Fibroblast of lung (primary cell): ENCODE data around the gene GAB2. TPM values are rescaled to one million over a fixed set of nuclear protein-coding genes. Genes with fewer than 3 reads are reported as not detected.
A peak's percentile ranks its signal among the peaks of the same experiment; 100 is the strongest.
"Not testable (repeated sequence)": the region's sequence is repeated elsewhere in the genome, so short reads cannot be mapped to it uniquely, and the experiment has no call there.

Experiments used
- DNase-seq, 2 donors: peaks; one replicate each; pipeline versions ENCODE4 v3.0.0 to v3.0.0-alpha.2; 2010; ENCODE audit warnings: low read depth in 2 of 2
- H2AFZ ChIP-seq: 2 replicates; pipeline ENCODE4 v1.5.1; 2012; ENCODE audit warnings: low read length, control low read depth, inconsistent platforms
- H3K27ac ChIP-seq: 2 replicates; pipeline ENCODE4 v1.5.1; 2011; ENCODE audit warnings: low read length, control low read depth; ENCODE audit not compliant: insufficient read depth
- H3K27me3 ChIP-seq: 2 replicates; pipeline ENCODE4 v1.5.1; 2011; ENCODE audit warnings: mild to moderate bottlenecking, low read length; ENCODE audit not compliant: control insufficient read depth, insufficient read depth
- H3K36me3 ChIP-seq: 2 replicates; pipeline ENCODE4 v1.5.1; 2011; ENCODE audit warnings: low read length; ENCODE audit not compliant: control insufficient read depth, insufficient read depth
- H3K4me1 ChIP-seq: 2 replicates; pipeline ENCODE4 v1.5.1; 2011; ENCODE audit warnings: low read length; ENCODE audit not compliant: control insufficient read depth, insufficient read depth; ENCODE audit errors: extremely low read depth
- H3K4me2 ChIP-seq: 2 replicates; pipeline ENCODE4 v1.5.1; 2011; ENCODE audit warnings: low read length, control low read depth; ENCODE audit not compliant: insufficient read depth; ENCODE audit errors: extremely low read depth
- H3K4me3 ChIP-seq, 4 experiments: fragments of 200-600 bp in 1 of 4; sonication (generic) in 1 of 4; replicated peaks in 1 of 4; 2 replicates each; pipeline ENCODE4 v1.5.1; 2011 to 2016; ENCODE audit warnings: low read length in 4 of 4, low read depth in 3 of 4, mild to moderate bottlenecking in 3 of 4, control low read depth in 2 of 4, inconsistent platforms in 1 of 4, mixed read lengths in 1 of 4; ENCODE audit not compliant: insufficient read depth in 1 of 4; ENCODE audit errors: control extremely low read depth in 1 of 4
- H3K79me2 ChIP-seq: 2 replicates; pipeline ENCODE4 v1.5.1; 2012; ENCODE audit warnings: mild to moderate bottlenecking, low read length, inconsistent platforms; ENCODE audit not compliant: control insufficient read depth, insufficient read depth
- H3K9ac ChIP-seq: 2 replicates; pipeline ENCODE4 v1.5.1; 2011; ENCODE audit warnings: mild to moderate bottlenecking, low read length, control low read depth; ENCODE audit not compliant: insufficient read depth
- H3K9me3 ChIP-seq: 2 replicates; pipeline ENCODE4 v1.5.1; 2012; ENCODE audit warnings: low read depth, low read length; ENCODE audit not compliant: control insufficient read depth, insufficient read depth
- H4K20me1 ChIP-seq: 2 replicates; pipeline ENCODE4 v1.5.1; 2011; ENCODE audit warnings: low read length; ENCODE audit not compliant: control insufficient read depth, insufficient read depth; ENCODE audit errors: extremely low read depth
- EZH2 ChIP-seq: IDR thresholded peaks from 2 replicates; pipeline ENCODE4 v1.5.1; 2012; ENCODE audit warnings: low read length, control low read depth, mild to moderate bottlenecking; ENCODE audit errors: missing control alignments
- polyA plus RNA-seq, 2 donors: library from polyadenylated mRNA; depleted of rRNA in 1 of 2; stranded (reverse) in 1 of 2; unstranded in 1 of 2; fragments of >200 nt; gene quantifications; 2 replicates each; pipeline ENCODE4 v1.2.1, GENCODE V29; 2011 to 2012; ENCODE audit warnings: missing spikeins in 1 of 2
- total RNA-seq: library from RNA; depleted of rRNA; stranded (reverse); fragments of >200 nt; gene quantifications from 2 replicates; pipeline ENCODE4 v1.2.1, GENCODE V29; 2014
- TF ChIP-seq, protein P1 (sequence below), 2 donors: IDR thresholded peaks in 1 of 2; conservative IDR thresholded peaks in 1 of 2; 1 replicate in 1 of 2; 2 replicates in 1 of 2; pipeline ENCODE4 v1.5.1; 2011 to 2012; ENCODE audit warnings: low read length in 2 of 2, control low read depth in 1 of 2, inconsistent platforms in 1 of 2, low read depth in 1 of 2, mild to moderate bottlenecking in 1 of 2

Gene GAB2
- total and polyA plus RNA-seq, 2 donors (not counting 1 experiment from before 2014, with no cell fraction given) = 7.1 to 14.0 TPM

DNA sequence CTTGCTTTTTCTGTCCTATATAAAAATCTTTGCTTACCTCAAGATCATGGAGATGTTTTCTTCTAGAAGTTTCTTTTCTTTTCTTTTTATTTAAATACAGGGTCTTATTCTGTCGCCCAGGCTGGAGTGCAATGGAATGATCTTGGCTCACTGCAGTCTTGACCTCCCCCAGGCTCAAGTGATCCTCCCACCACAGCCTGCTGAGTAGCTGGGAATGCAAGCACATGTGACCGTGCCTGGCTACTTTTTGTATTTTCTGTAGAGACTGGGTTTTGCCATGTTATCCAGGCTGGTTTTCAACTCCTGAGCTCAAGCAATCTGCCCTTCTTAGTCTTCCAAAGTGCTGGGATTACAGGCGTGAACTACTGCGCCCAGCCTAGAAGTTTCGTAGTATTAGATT lies 183.6 kb downstream of the GAB2 start:
- Histone ChIP-seq H2AFZ (no peak overlapping the region), H3K36me3 (no peaks in the 10 kb centered on the region), H3K27ac (no peak overlapping the region), H3K9me3 (no peaks in the 10 kb centered on the region), H3K27me3 (no peaks in the 10 kb centered on the region), H3K79me2 (no peaks in the 10 kb centered on the region), H3K4me2 (no peak overlapping the region), H3K9ac (no peak overlapping the region), H4K20me1 (no peaks in the 10 kb centered on the region), H3K4me3 (no peak overlapping the region), H3K4me1 (no peaks in the 10 kb centered on the region)
- TF ChIP-seq, protein P1, sequence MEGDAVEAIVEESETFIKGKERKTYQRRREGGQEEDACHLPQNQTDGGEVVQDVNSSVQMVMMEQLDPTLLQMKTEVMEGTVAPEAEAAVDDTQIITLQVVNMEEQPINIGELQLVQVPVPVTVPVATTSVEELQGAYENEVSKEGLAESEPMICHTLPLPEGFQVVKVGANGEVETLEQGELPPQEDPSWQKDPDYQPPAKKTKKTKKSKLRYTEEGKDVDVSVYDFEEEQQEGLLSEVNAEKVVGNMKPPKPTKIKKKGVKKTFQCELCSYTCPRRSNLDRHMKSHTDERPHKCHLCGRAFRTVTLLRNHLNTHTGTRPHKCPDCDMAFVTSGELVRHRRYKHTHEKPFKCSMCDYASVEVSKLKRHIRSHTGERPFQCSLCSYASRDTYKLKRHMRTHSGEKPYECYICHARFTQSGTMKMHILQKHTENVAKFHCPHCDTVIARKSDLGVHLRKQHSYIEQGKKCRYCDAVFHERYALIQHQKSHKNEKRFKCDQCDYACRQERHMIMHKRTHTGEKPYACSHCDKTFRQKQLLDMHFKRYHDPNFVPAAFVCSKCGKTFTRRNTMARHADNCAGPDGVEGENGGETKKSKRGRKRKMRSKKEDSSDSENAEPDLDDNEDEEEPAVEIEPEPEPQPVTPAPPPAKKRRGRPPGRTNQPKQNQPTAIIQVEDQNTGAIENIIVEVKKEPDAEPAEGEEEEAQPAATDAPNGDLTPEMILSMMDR (conservative IDR thresholded peaks at IDR 0.05 in 1 of 2, IDR thresholded peaks at IDR 0.05 in 1 of 2; ENCODE audit: low read depth in 1 of 2, low read length in 2 of 2) = no peak
- no peak for TF ChIP-seq EZH2
- no peak for DNase-seq

DNA sequence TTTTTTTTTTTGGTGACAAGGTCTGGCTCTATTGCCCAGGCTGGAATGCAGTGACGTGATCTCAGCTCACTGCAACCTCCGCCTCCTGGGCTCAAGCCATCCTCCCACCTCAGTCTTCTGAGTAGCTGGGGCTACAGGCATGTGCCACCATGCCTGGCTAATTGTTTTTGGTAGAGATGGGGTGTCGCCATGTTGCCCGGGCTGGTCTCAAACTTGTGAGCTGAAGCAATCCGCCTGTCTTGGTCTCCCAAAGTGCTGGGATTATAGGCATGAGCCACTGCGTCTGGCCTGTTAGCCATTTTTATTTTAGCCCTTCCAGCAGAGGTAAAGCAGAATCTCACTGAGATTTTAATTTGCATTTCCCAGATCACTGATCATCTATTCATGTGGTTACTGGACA lies 184.6 kb downstream of the GAB2 start:
- DNase-seq, H3K27ac ChIP-seq, H3K4me2 ChIP-seq, H3K79me2 ChIP-seq, H3K4me1 ChIP-seq, H3K9me3 ChIP-seq, H3K4me3 ChIP-seq, H3K36me3 ChIP-seq, H3K9ac ChIP-seq, H4K20me1 ChIP-seq, H2AFZ ChIP-seq, H3K27me3 ChIP-seq: not testable (repeated sequence)

DNA sequence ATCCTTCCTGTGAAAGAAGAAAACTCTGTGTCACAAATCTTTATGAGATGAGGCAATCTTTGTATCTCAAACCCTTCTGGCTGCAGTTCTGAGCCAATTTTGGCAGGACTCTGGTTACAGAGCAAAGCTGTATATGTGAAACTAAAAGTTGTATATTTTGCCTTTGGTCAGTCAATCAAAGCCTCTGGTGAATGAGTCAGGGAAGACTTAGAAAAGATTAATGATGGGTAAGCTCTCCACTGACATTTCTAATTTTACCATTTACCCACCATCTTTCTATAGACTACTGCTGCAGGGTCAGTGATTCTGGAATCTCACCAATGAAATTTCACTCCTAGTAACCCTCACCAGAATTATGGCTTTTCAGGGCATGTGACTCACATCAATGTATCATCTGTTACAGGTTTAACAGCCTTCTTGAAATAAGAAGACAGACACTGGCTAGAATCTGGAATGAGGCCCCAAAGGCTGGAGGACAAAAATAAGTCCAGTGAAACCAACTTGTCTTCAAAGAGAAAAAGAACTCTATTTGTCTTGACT lies 185.6 kb downstream of the GAB2 start:
- DNase-seq = peak; percentile 80 to 88
- H3K9me3 ChIP-seq = no peaks in the 10 kb centered on the region
- no peaks in the 10 kb centered on the region for H3K27me3 ChIP-seq
- TF ChIP-seq EZH2 = no peak
- TF ChIP-seq, protein P1 (conservative IDR thresholded peaks at IDR 0.05 in 1 of 2, IDR thresholded peaks at IDR 0.05 in 1 of 2; ENCODE audit: low read depth in 1 of 2, low read length in 2 of 2) = no peak
- H3K36me3 ChIP-seq = no peaks in the 10 kb centered on the region
- H3K4me1 ChIP-seq = no peaks in the 10 kb centered on the region
- H2AFZ ChIP-seq = no peak overlapping the region
- H3K27ac ChIP-seq = no peak overlapping the region
- no peak overlapping the region for H3K4me3 ChIP-seq
- H4K20me1 ChIP-seq = no peaks in the 10 kb centered on the region
- no peak overlapping the region for H3K4me2 ChIP-seq
- no peaks in the 10 kb centered on the region for H3K79me2 ChIP-seq
- H3K9ac ChIP-seq = no peak overlapping the region
